NCI-H2107 (cell line): ENCODE measurements around the gene SYT11.
"Not testable (repeated sequence)": the region's sequence is repeated elsewhere in the genome, so short reads cannot be mapped to it uniquely, and the experiment has no call there.

Source experiments
- DNase-seq: peaks from one replicate; lab custom pipeline; 2025; lab: John Stamatoyannopoulos, UW

The SYT11 gene

DNA sequence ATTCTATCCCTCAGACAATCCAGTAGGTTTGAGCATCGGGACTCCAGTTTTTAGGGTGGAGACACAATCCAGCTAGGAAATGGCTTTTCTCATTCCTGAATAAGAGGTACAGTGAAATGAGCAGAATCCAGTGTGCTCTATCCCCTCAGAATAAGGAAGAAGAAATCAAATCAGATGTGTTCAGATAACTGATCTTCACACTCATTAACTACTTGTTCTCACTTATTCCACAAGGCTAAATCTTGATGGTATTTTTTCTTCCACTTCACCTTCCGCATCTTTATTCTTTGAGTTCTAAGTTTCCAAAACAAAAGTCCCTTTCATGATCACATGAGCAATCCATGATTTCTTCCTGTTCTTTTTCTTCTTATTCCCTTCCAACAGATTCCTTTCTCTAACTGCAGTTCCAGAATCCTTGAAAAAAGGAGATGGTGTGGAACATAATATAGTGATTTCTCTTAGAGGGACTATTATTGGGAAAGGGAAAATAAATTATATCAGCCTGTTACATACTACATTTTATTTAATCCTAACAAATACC, 1.7 kb downstream of the SYT11 start:
- DNase-seq = no peak

GRCh38 chr1:155861896-155862295, 2.5 kb downstream of the SYT11 start:
- DNase-seq = no peak

GRCh38 chr1:155864393-155864792, 5.0 kb downstream of the SYT11 start:
- no peak for DNase-seq

- DNase-seq = no peak
Observed at GRCh38 chr1:155867766-155868165, 8.4 kb downstream of the SYT11 start.

DNA sequence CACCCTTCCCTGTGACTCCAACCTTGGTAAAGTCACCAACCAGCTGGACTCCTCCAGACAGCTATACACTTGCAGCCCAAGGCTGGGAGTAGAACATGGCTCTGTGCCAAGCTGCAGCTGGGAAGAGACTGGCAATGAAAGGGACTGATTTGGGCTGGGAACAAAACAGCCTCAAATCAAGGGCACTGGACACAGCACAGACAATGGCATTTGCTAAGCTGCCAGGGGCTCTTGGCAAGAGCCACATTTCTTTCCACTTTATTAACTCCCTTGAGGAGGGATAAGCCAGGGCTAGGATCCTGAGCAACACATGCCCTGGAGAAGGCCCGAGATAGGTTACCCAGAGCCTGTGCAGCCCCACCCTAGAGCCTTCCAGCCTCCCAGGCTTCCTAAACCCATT, 12.0 kb downstream of the SYT11 start:
- peak; percentile 14 for DNase-seq

DNA sequence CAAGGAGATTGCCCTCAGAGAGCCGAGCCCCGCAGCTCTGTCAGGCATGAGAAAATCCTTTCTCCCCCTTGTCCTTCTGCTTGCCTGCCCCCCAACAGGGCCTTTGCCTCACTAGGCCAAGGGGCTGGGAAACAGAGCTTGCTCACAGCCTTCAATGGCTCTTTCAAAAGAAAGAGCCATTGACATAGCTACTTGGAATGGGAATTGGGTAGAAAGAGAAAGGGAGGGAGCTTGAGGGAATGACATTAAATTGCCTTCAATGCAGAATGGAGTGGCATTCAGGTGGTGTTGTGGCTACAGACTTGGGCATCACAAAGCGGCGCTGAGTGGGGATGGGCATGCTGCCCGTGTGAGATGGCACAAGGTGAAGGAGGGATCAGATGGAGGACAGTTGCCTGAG, 13.2 kb downstream of the SYT11 start:
- no peak for DNase-seq

- no peak for DNase-seq
Observed at GRCh38 chr1:155873860-155874259, 14.5 kb downstream of the SYT11 start.

- no peak for DNase-seq
Observed at GRCh38 chr1:155877945-155878344, 18.6 kb downstream of the SYT11 start.

DNA sequence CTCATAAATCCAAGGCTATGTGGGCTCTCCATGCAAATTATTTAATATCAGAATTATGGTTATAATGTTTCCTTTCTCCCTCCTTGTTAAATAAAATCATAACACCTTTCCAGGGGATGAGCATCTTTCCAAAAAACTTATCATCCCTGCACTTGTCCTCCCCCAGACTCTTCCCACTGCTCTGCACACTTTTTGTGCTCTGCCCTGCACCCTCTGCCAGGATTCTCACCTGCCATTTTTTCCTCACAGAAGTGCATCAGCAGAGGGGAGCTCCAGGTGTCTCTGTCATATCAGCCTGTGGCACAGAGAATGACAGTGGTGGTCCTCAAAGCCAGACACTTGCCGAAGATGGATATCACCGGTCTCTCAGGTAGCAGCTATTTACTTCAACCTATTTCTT, 20.9 kb downstream of the SYT11 start:
- DNase-seq = no peak

DNA sequence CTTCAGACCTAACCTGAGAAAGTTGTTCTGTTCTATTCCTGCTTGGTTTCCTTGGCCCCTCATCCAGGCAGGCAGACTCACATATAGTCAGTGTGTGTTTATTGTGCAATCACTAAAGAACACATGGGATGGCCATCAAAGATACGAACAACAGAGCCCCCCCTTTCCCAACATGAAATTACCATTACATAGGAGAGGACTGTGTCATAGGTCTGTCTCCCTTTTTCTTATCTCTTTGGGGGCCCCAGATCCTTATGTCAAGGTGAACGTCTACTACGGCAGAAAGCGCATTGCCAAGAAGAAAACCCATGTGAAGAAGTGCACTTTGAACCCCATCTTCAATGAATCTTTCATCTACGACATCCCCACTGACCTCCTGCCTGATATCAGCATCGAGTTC, 21.6 kb downstream of the SYT11 start:
- no peak for DNase-seq

DNA sequence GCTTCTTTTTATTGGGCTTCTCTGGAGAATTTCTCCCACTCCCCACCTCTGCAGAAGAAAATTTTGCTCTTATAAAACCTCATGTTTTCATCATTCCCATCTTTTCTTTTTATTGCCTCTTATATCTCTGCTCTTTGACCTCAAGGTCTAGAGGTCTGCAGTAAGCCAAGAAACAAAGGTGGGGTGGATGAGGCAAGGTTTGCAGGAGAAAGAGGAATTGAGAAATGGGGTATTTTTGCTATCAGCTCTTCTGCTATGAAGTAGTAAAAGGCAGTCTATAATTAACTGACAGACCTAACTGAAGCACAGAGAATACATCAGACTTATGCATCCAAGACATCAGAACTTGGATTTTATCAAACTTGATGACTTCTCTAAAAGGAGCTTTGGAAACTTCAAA, 22.9 kb downstream of the SYT11 start:
- no peak for DNase-seq

DNA sequence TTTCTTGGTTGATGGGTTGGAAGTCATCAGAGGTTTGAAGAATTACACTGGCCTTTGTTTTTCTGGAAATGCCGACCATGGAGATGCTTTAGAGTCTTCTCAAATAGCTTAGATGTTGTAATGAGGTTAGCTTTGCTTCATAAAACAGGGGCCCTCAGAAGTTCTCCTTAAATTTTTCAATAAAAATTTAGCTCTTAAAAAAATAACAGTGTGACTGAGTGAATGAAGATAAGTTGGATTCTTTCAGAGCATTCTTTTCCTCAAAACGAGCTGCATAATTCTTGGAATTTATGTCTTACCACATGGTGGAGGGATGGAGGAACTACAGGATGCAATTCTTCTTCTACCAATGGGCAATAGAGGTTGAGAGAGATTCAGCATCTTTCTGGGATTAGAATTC, 23.4 kb downstream of the SYT11 start:
- DNase-seq = no peak

- no peak for DNase-seq
Observed at GRCh38 chr1:155884031-155884960, 24.9 kb downstream of the SYT11 start.

DNA sequence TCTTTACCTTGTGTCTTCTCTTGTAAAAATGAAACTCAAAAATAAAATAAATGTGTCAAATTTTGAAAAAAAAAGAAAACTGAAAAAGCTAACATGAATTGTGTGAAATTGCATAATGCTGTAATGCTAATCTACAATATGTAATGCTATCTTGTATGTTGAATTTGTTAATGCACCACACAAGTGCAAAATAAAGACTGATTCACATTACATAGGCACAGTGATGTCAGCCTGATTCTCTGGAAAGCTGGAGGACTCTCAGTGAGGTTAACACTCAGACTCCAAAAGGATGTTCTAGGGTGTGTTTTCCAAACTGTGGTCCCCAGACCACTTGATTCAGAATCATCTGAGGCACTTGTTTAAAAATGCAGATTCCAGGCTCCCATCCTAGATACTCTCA, 25.6 kb downstream of the SYT11 start:
- no peak for DNase-seq

- DNase-seq = no peak
Observed at GRCh38 chr1:155888481-155888880, 29.1 kb downstream of the SYT11 start.

GRCh38 chr1:155889566-155889965, 30.2 kb downstream of the SYT11 start:
- DNase-seq = no peak

DNA sequence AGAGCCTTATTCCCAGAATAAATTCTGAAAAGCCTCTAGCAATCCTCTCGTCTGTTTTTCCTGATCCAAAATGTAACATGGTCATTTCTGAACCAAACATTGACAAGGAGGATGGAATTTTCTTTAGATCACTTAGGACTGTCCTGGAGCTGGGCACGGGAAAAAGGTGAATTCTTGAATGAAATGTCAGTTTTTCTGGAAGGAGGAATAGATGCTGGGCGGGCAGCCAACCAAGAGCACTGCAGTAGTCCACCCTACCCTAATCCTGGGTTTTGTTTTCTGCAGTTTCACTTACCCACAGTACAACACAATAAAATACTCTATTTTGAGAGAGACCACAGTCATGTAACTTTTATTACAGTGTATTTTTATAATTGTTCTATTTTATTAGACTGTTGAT, 30.9 kb downstream of the SYT11 start:
- no peak for DNase-seq

DNA sequence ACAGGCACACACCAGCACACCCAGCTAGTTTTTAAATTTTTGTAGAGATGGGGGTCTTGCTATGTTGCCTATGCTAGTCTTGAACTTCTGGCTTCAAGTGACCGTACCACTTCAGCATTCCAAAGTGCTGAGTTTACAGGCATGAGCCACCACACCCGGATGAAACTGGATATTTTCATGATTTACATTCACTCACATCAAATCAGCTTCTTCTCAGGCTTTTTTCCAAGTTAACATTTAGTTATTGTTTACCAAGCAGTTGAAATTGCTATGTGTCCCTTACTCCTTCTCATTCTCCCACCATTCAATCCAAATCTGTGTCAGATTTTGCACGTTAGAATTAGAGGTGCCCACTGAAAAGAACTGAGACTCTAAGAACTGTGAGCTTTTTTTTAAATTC, 33.4 kb downstream of the SYT11 start:
- DNase-seq = no peak

GRCh38 chr1:155893389-155894142, 34.2 kb downstream of the SYT11 start:
- no peak for DNase-seq

DNA sequence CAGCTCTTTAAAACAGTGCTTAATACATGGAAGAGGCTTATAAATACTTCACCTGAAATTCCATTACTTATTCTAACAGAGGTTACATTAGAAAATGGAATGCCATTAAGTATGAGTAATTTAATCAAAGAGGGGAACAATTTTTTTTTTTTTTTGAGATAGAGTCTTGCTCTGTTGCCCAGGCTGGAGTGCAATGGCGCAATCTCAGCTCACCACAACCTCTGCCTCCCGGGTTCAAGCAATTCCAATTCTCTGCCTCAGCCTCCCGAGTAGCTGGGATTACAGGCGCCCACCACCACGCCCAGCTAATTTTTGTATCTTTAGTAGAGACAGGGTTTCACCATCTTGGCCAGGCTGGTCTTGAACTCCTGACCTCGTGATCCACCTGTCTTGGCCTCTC, 36.2 kb downstream of the SYT11 start:
- not testable (repeated sequence) for DNase-seq

DNA sequence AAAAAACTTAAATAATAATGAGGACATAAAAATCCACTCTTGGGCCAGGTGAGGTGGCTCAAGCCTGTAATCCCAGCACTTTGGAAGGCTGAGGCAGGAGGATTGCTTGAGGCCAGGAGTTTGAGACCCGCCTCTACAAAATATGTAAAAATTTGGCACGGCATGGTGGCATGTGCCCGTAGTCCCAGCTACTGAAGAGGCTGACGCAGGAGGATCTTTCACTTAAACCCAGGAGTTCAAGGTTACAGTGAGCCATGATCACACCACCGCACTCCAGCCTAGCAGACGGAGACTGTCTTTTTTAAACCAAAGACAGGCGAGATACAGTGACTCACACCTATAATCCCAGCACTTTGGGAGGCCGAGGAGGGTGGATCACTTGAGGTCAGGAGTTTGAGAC, 37.1 kb downstream of the SYT11 start:
- not testable (repeated sequence) for DNase-seq

- DNase-seq = no peak
Observed at GRCh38 chr1:155897746-155898145, 38.4 kb downstream of the SYT11 start.

DNA sequence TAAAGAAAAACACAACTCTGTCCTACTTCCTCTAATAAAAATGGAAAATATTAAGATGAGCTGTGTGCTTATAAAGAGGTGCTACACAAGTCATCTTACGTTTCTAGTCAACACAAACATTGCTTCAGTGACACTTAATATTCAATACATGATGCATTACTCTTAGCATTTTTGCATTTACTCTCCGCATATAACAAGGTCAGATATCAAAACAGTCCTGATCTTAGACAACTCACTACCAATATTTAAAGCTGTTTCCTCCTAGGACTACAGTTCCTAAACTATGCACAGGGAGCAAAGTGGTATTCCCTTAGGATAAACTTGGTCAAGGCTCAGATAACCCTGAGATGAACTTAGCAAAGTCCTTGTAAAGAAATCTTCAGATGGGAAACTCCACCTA, 39.5 kb downstream of the SYT11 start:
- no peak for DNase-seq
